IMR-90 (cell line): ENCODE results near the gene SV2C. TPM values are rescaled to one million over a fixed set of nuclear protein-coding genes. Genes with fewer than 3 reads are reported as not detected.

Experiments
- ATAC-seq: fragments of 200-7000 bp; cut with Tn5 transposase; 2 replicates; pipeline ENCODE4 v1.9.1; 2020; ENCODE audit warnings: low read depth, mild to moderate bottlenecking, moderate library complexity
- BruUV-seq: library from RNA; stranded (reverse); fragments of 400-500 nt; replicated peaks from 2 replicates; lab custom pipeline; 2021; lab: Mats Ljungman, UMichigan
- CTCF ChIA-PET: fragments of 300-600 bp; formaldehyde crosslinking; extraction: SDS; loops from one replicate; lab custom pipeline; 2021; ENCODE audit warnings: antibody characterized with exemption; lab: Yijun Ruan, JAX
- POLR2A ChIA-PET: fragments of 300-600 bp; sonication (Branson Sonifier 250); formaldehyde crosslinking; loops from one replicate; lab custom pipeline; 2022; ENCODE audit warnings: antibody characterized with exemption; ENCODE audit not compliant: unreplicated experiment; lab: Charles Lee
- DNase-seq: peaks from one replicate; pipeline ENCODE4 v3.0.0; 2013
- H2AFZ ChIP-seq: replicated peaks from 2 replicates; pipeline ENCODE3; 2013; ENCODE audit warnings: low read length, mild to moderate bottlenecking; ENCODE audit not compliant: poor library complexity
- H2AK5ac ChIP-seq: 2 replicates; pipeline ENCODE4 v1.6.1; 2013; ENCODE audit warnings: low read depth, low read length, inconsistent platforms
- H2AK9ac ChIP-seq: replicated peaks from 2 replicates; pipeline ENCODE3; 2013; ENCODE audit warnings: mild to moderate bottlenecking, low read depth, low read length, moderate library complexity; ENCODE audit not compliant: poor library complexity
- H2BK120ac ChIP-seq: 2 replicates; pipeline ENCODE4 v1.6.1; 2013; ENCODE audit warnings: low read depth, low read length, inconsistent platforms
- H2BK15ac ChIP-seq: 3 replicates; pipeline ENCODE4 v1.6.1; 2013; ENCODE audit warnings: low read depth, low read length, inconsistent platforms
- H2BK20ac ChIP-seq: 2 replicates; pipeline ENCODE4 v1.6.1; 2013; ENCODE audit warnings: low read depth, mild to moderate bottlenecking, inconsistent platforms, low read length, moderate library complexity
- H2BK5ac ChIP-seq: 2 replicates; pipeline ENCODE4 v1.6.1; 2013; ENCODE audit warnings: mild to moderate bottlenecking, low read depth, low read length, inconsistent platforms; ENCODE audit not compliant: poor library complexity, severe bottlenecking
- H3K14ac ChIP-seq: replicated peaks from 2 replicates; pipeline ENCODE4 v1.6.1; 2013; ENCODE audit warnings: low read depth, low read length, inconsistent platforms
- H3K18ac ChIP-seq: 2 replicates; pipeline ENCODE4 v1.6.1; 2013; ENCODE audit warnings: low read depth, low read length, control low read depth
- H3K23ac ChIP-seq: 2 replicates; pipeline ENCODE4 v1.6.1; 2013; ENCODE audit warnings: low read depth, low read length, inconsistent platforms
- H3K27ac ChIP-seq: 2 replicates; pipeline ENCODE4 v1.5.1; 2013; ENCODE audit warnings: mild to moderate bottlenecking, control low read depth, low read length; ENCODE audit not compliant: insufficient read depth
- H3K27me3 ChIP-seq: 2 replicates; pipeline ENCODE4 v1.6.1; 2013; ENCODE audit warnings: low read length; ENCODE audit not compliant: control insufficient read depth, insufficient read depth
- H3K36me3 ChIP-seq: 2 replicates; pipeline ENCODE4 v1.6.1; 2013; ENCODE audit warnings: low read length, mixed read lengths; ENCODE audit not compliant: control insufficient read depth, insufficient read depth
- H3K4ac ChIP-seq: 2 replicates; pipeline ENCODE4 v1.6.1; 2013; ENCODE audit warnings: low read depth, low read length, inconsistent platforms
- H3K4me1 ChIP-seq: 2 replicates; pipeline ENCODE4 v1.6.1; 2013; ENCODE audit warnings: low read length, mixed read lengths; ENCODE audit not compliant: control insufficient read depth, insufficient read depth
- H3K4me2 ChIP-seq: 2 replicates; pipeline ENCODE4 v1.6.1; 2013; ENCODE audit warnings: low read depth, mild to moderate bottlenecking, control low read depth, low read length, moderate library complexity
- H3K4me3 ChIP-seq: 2 replicates; pipeline ENCODE4 v1.5.1; 2013; ENCODE audit warnings: low read depth, mild to moderate bottlenecking, control low read depth, low read length, moderate library complexity; ENCODE audit not compliant: insufficient read depth
- H3K56ac ChIP-seq: 2 replicates; pipeline ENCODE4 v1.6.1; 2013; ENCODE audit warnings: low read length, inconsistent platforms; ENCODE audit not compliant: insufficient read depth; ENCODE audit errors: extremely low read depth
- H3K79me1 ChIP-seq, 2 experiments: 2 replicates each; pipeline ENCODE4 v1.6.1; 2013; ENCODE audit warnings: low read length in 2 of 2, inconsistent platforms in 1 of 2, low read depth in 1 of 2
- H3K9ac ChIP-seq: 2 replicates; pipeline ENCODE4 v1.6.1; 2013; ENCODE audit warnings: low read depth, low read length, control low read depth
- H3K9me1 ChIP-seq: 2 replicates; pipeline ENCODE4 v1.6.1; 2013; ENCODE audit warnings: low read length, inconsistent platforms; ENCODE audit not compliant: insufficient read depth
- H3K9me3 ChIP-seq: 2 replicates; pipeline ENCODE4 v1.6.1; 2013; ENCODE audit warnings: low read length; ENCODE audit not compliant: control insufficient read depth, insufficient read depth
- H4K20me1 ChIP-seq: 2 replicates; pipeline ENCODE4 v1.6.1; 2013; ENCODE audit warnings: low read length, inconsistent platforms; ENCODE audit not compliant: insufficient read depth
- H4K5ac ChIP-seq: 2 replicates; pipeline ENCODE4 v1.6.1; 2013; ENCODE audit warnings: mild to moderate bottlenecking, low read depth, low read length, control low read depth
- H4K8ac ChIP-seq, 2 experiments: 2 replicates each; pipeline ENCODE4 v1.6.1; 2013; ENCODE audit warnings: low read depth in 2 of 2, low read length in 2 of 2, control low read depth in 1 of 2, inconsistent platforms in 1 of 2
- H4K91ac ChIP-seq: 2 replicates; pipeline ENCODE4 v1.6.1; 2013; ENCODE audit warnings: low read depth, low read length, inconsistent platforms; ENCODE audit not compliant: insufficient read depth
- CEBPB ChIP-seq: IDR thresholded peaks from 2 replicates; pipeline ENCODE4 v1.6.1; 2012; ENCODE audit warnings: low read depth, low read length, improper control_type of control experiment
- CHD1 ChIP-seq: IDR thresholded peaks from 2 replicates; pipeline ENCODE4 v1.6.1; 2012; ENCODE audit warnings: low read depth, low read length, improper control_type of control experiment
- ELK1 ChIP-seq: fragments of 150-350 bp; IDR thresholded peaks from 2 replicates; pipeline ENCODE4 v1.6.1; 2016; ENCODE audit warnings: low read depth, mild to moderate bottlenecking, low read length, moderate library complexity, borderline replicate concordance
- NFE2L2 ChIP-seq: fragments of 150-350 bp; IDR thresholded peaks from 2 replicates; pipeline ENCODE4 v1.6.1; 2016; ENCODE audit warnings: low read depth, mild to moderate bottlenecking, low read length
- RAD21 ChIP-seq: IDR thresholded peaks from 2 replicates; pipeline ENCODE4 v1.6.1; 2012; ENCODE audit warnings: low read length, improper control_type of control experiment
- RCOR1 ChIP-seq: IDR thresholded peaks from 2 replicates; pipeline ENCODE4 v1.6.1; 2012; ENCODE audit warnings: mild to moderate bottlenecking, low read length, improper control_type of control experiment; ENCODE audit not compliant: insufficient replicate concordance
- RFX5 ChIP-seq: IDR thresholded peaks from 2 replicates; pipeline ENCODE4 v1.8.0; 2012; ENCODE audit warnings: low read depth, mild to moderate bottlenecking, low read length, moderate library complexity
- SMC3 ChIP-seq: fragments of 150-350 bp; IDR thresholded peaks from 2 replicates; pipeline ENCODE4 v1.6.1; 2016; ENCODE audit warnings: low read depth, mild to moderate bottlenecking, antibody characterized with exemption, low read length, moderate library complexity
- WGBS, 2 experiments: methylation state at CpG; one replicate each; pipeline versions ENCODE4 v1.1.5 to v1.1.7; 2013; ENCODE audit warnings: missing lambda C conversion rate in 2 of 2; ENCODE audit not compliant: insufficient read length in 1 of 2; ENCODE audit errors: extremely low coverage in 2 of 2; 5-methylcytosine and 5-hydroxymethylcytosine counted together
- dilution Hi-C: fragments of 300-500 bp; cut with HindIII; formaldehyde crosslinking; loops from one replicate; pipeline ENCODE4 v1.14.3; 2018; ENCODE audit warnings: low sequenced_read_pairs; ENCODE audit not compliant: unreplicated experiment
- in situ Hi-C: fragments of 300-500 bp; cut with MboI; formaldehyde crosslinking; loops from 3 replicates; pipeline ENCODE4 v1.14.3; 2019; ENCODE audit warnings: low sequenced_read_pairs, inconsistent platforms, mixed read lengths
- intact Hi-C: fragments of 100-400 bp; cut with micrococcal nuclease; formaldehyde crosslinking; loops from 2 replicates; pipeline ENCODE4 v1.10.0; 2022
- polyA plus RNA-seq, 3 experiments: library from polyadenylated mRNA; depleted of rRNA; stranded (reverse); fragments of >200 nt; gene quantifications; 2 replicates each; pipeline ENCODE4 v1.2.3, GENCODE V29; 2012; ENCODE audit warnings: low replicate concordance in 1 of 3
- total RNA-seq: library from RNA; depleted of rRNA; stranded (reverse); fragments of >200 nt; gene quantifications from 2 replicates; pipeline ENCODE4 v1.2.3, GENCODE V29; 2012

The SV2C gene
- total and polyA plus RNA-seq, 2 of the 4 experiments (the other 2 are of a cell fraction) = not detected

- in situ Hi-C loops (no loop called here), dilution Hi-C loops (no loop called here), intact Hi-C loops (no loop called here)
- DNase-seq (no peak), ATAC-seq (no peak)
- Histone ChIP-seq H3K4ac (no peak overlapping the region), H2AK9ac (no peak overlapping the region), H3K27me3 (no peaks in the 10 kb centered on the region), H4K5ac (no peak overlapping the region), H2AFZ (no peak overlapping the region), H3K4me1 (no peaks in the 10 kb centered on the region), H3K9ac (no peak overlapping the region), H3K4me2 (no peak overlapping the region), H3K9me1 (no peaks in the 10 kb centered on the region), H3K14ac (no peak overlapping the region), H2BK120ac (no peak overlapping the region), H3K36me3 (no peaks in the 10 kb centered on the region), H3K4me3 (no peak overlapping the region), H3K56ac (no peak overlapping the region), H3K79me1 (no peaks in the 10 kb centered on the region), H3K27ac (no peak overlapping the region), H2BK5ac (no peak overlapping the region), H2BK20ac (no peak overlapping the region), H4K8ac (no peak overlapping the region), H3K23ac (no peak overlapping the region), H3K18ac (no peak overlapping the region), H2BK15ac (no peak overlapping the region), H4K20me1 (no peaks in the 10 kb centered on the region), H3K9me3 (no peaks in the 10 kb centered on the region), H2AK5ac (no peak overlapping the region), H4K91ac (no peak overlapping the region)
- no TSS peak for BruUV-seq
- POLR2A ChIA-PET = no interaction called here
- WGBS, 2 experiments = no CpG with 5 or more reads among the region's 4 CpGs
- no peak for TF ChIP-seq SMC3
- TF ChIP-seq RFX5 = no peak
- TF ChIP-seq CHD1 = no peak
- TF ChIP-seq RAD21 = no peak
- no peak for TF ChIP-seq CEBPB
- TF ChIP-seq RCOR1 = no peak
- no peak for TF ChIP-seq ELK1
- no peak for TF ChIP-seq NFE2L2
- CTCF ChIA-PET = no interaction called here
Observed at GRCh38 chr5:76162335-76162734, 79.2 kb downstream of the SV2C start.
